ENCODE results near the gene TACO1.

The TACO1 gene

GRCh38 chr17:63631626-63632025 is 30.9 kb downstream of the TACO1 start:
- in situ Hi-C loops (cut with HindIII; ENCODE audit: low pct_ligation_motif_present, low pct_unique_long_range_greater_than_20kb, low sequenced_read_pairs): no loop called here
- DNase-seq: no peak

GRCh38 chr17:63633742-63634141 is 33.0 kb downstream of the TACO1 start:
- DNase-seq: no peak
- in situ Hi-C loops (cut with HindIII; ENCODE audit: low pct_ligation_motif_present, low pct_unique_long_range_greater_than_20kb, low sequenced_read_pairs): no loop called here

- in situ Hi-C loops (cut with HindIII; ENCODE audit: low pct_ligation_motif_present, low pct_unique_long_range_greater_than_20kb, low sequenced_read_pairs): no loop called here
- no peak for DNase-seq
Observed at GRCh38 chr17:63634163-63634562, 33.5 kb downstream of the TACO1 start.

GRCh38 chr17:63634816-63635215 is 34.1 kb downstream of the TACO1 start:
- no peak for DNase-seq
- in situ Hi-C loops (cut with HindIII; ENCODE audit: low pct_ligation_motif_present, low pct_unique_long_range_greater_than_20kb, low sequenced_read_pairs): no loop called here

- no peak for DNase-seq
- in situ Hi-C loops (cut with HindIII; ENCODE audit: low pct_ligation_motif_present, low pct_unique_long_range_greater_than_20kb, low sequenced_read_pairs): no loop called here
Observed at GRCh38 chr17:63635290-63635689, 34.6 kb downstream of the TACO1 start.

GRCh38 chr17:63635787-63636186 is 35.1 kb downstream of the TACO1 start:
- in situ Hi-C loops (cut with HindIII; ENCODE audit: low pct_ligation_motif_present, low pct_unique_long_range_greater_than_20kb, low sequenced_read_pairs): no loop called here
- no peak for DNase-seq

- in situ Hi-C loops (cut with HindIII; ENCODE audit: low pct_ligation_motif_present, low pct_unique_long_range_greater_than_20kb, low sequenced_read_pairs): no loop called here
- no peak for DNase-seq
Observed at GRCh38 chr17:63639125-63639524, 38.4 kb downstream of the TACO1 start.

- in situ Hi-C loops (cut with HindIII; ENCODE audit: low pct_ligation_motif_present, low pct_unique_long_range_greater_than_20kb, low sequenced_read_pairs): no loop called here
Observed at GRCh38 chr17:63640038-63640437, 39.3 kb downstream of the TACO1 start.

GRCh38 chr17:63641692-63642448 is 41.2 kb downstream of the TACO1 start:
- in situ Hi-C loops (cut with HindIII; ENCODE audit: low pct_ligation_motif_present, low pct_unique_long_range_greater_than_20kb, low sequenced_read_pairs): no loop called here
- DNase-seq: no peak

More at GRCh38 chr17:63640038-63640437, 39.3 kb downstream of the TACO1 start:
- DNase-seq: no peak

- in situ Hi-C loops (cut with HindIII; ENCODE audit: low pct_ligation_motif_present, low pct_unique_long_range_greater_than_20kb, low sequenced_read_pairs): no loop called here
- no peak for DNase-seq
Observed at GRCh38 chr17:63644846-63645245, 44.2 kb downstream of the TACO1 start.

- in situ Hi-C loops (cut with HindIII; ENCODE audit: low pct_ligation_motif_present, low pct_unique_long_range_greater_than_20kb, low sequenced_read_pairs): no loop called here
- DNase-seq: no peak
Observed at GRCh38 chr17:63645775-63646487, 45.2 kb downstream of the TACO1 start.

GRCh38 chr17:63646488-63646806 is 45.8 kb downstream of the TACO1 start:
- no peak for DNase-seq
- in situ Hi-C loops (cut with HindIII; ENCODE audit: low pct_ligation_motif_present, low pct_unique_long_range_greater_than_20kb, low sequenced_read_pairs): no loop called here

GRCh38 chr17:63647065-63647725 is 46.5 kb downstream of the TACO1 start:
- DNase-seq: peak; percentile 68
- in situ Hi-C loops (cut with HindIII; ENCODE audit: low pct_ligation_motif_present, low pct_unique_long_range_greater_than_20kb, low sequenced_read_pairs): no loop called here

GRCh38 chr17:63647936-63648335 is 47.2 kb downstream of the TACO1 start:
- in situ Hi-C loops (cut with HindIII; ENCODE audit: low pct_ligation_motif_present, low pct_unique_long_range_greater_than_20kb, low sequenced_read_pairs): no loop called here

GRCh38 chr17:63649813-63650212 is 49.1 kb downstream of the TACO1 start:
- no peak for DNase-seq
- in situ Hi-C loops (cut with HindIII; ENCODE audit: low pct_ligation_motif_present, low pct_unique_long_range_greater_than_20kb, low sequenced_read_pairs): no loop called here

More at GRCh38 chr17:63647936-63648335, 47.2 kb downstream of the TACO1 start:
- DNase-seq: no peak

- in situ Hi-C loops (cut with HindIII; ENCODE audit: low pct_ligation_motif_present, low pct_unique_long_range_greater_than_20kb, low sequenced_read_pairs): no loop called here
- DNase-seq: no peak
Observed at GRCh38 chr17:63652106-63652505, 51.4 kb downstream of the TACO1 start.

- DNase-seq: no peak
- in situ Hi-C loops (cut with HindIII; ENCODE audit: low pct_ligation_motif_present, low pct_unique_long_range_greater_than_20kb, low sequenced_read_pairs): no loop called here
Observed at GRCh38 chr17:63653050-63653449, 52.4 kb downstream of the TACO1 start.

GRCh38 chr17:63657786-63658185 is 57.1 kb downstream of the TACO1 start:
- in situ Hi-C loops (cut with HindIII; ENCODE audit: low pct_ligation_motif_present, low pct_unique_long_range_greater_than_20kb, low sequenced_read_pairs): no loop called here

More at GRCh38 chr17:63657786-63658185, 57.1 kb downstream of the TACO1 start:
- DNase-seq: no peak

Measured in ACHN (cell line).